HepG2 (cell line): ENCODE data around the gene SIRT6. TPM values are rescaled to one million over a fixed set of nuclear protein-coding genes. Genes with fewer than 3 reads are reported as not detected.

Experiments used
- CEBPB ChIP-seq: IDR thresholded peaks from 2 replicates; pipeline ENCODE4 v1.6.1; 2011; ENCODE audit warnings: low read depth, low read length, improper control_type of control experiment, borderline replicate concordance
- DDIT3 ChIP-seq: sonication (generic); formaldehyde crosslinking; IDR thresholded peaks from 2 replicates; pipeline ENCODE4 v1.4.0; 2020; ENCODE audit warnings: mild to moderate bottlenecking, missing genetic modification reagents
- MED13 ChIP-seq: sonication (generic); formaldehyde crosslinking; IDR thresholded peaks from 2 replicates; pipeline ENCODE4 v1.5.0; 2020; ENCODE audit warnings: missing genetic modification reagents
- POLR2G ChIP-seq: fragments of 200-400 bp; formaldehyde crosslinking; IDR thresholded peaks from 2 replicates; pipeline ENCODE4 v1.6.1; 2018; ENCODE audit warnings: mild to moderate bottlenecking, low read depth, low read length, moderate library complexity
- RERE ChIP-seq: IDR thresholded peaks from 2 replicates; pipeline ENCODE4 v1.6.1; 2016; ENCODE audit warnings: low read depth, missing genetic modification reagents, missing compliant biosample characterization
- SKI ChIP-seq: fragments of 450-650 bp; IDR thresholded peaks from one replicate; pipeline ENCODE4 v1.6.1; 2018; ENCODE audit warnings: mild to moderate bottlenecking; ENCODE audit not compliant: partially characterized antibody
- ZNF556 ChIP-seq: sonication (generic); formaldehyde crosslinking; IDR thresholded peaks from 2 replicates; pipeline ENCODE4 v1.4.0; 2020; ENCODE audit warnings: mild to moderate bottlenecking, missing genetic modification reagents, borderline replicate concordance
- ZNF674 ChIP-seq: sonication (generic); formaldehyde crosslinking; IDR thresholded peaks from 2 replicates; pipeline ENCODE4 v1.5.0; 2020; ENCODE audit warnings: low read depth, mild to moderate bottlenecking, missing genetic modification reagents
- ZNF75D ChIP-seq: sonication (generic); formaldehyde crosslinking; IDR thresholded peaks from 2 replicates; pipeline ENCODE4 v1.8.1; 2023; ENCODE audit warnings: missing genetic modification reagents, mild to moderate bottlenecking, borderline replicate concordance
- ZNF761 ChIP-seq: sonication (generic); formaldehyde crosslinking; conservative IDR thresholded peaks from 2 replicates; pipeline ENCODE4 v1.4.0; 2020; ENCODE audit warnings: mild to moderate bottlenecking, missing genetic modification reagents
- ZNF780A ChIP-seq: sonication (generic); formaldehyde crosslinking; IDR thresholded peaks from 2 replicates; pipeline ENCODE4 v1.8.0; 2022; ENCODE audit warnings: mild to moderate bottlenecking, missing genetic modification reagents, moderate library complexity
- ZNF841 ChIP-seq: sonication (generic); formaldehyde crosslinking; IDR thresholded peaks from 2 replicates; pipeline ENCODE4 v1.8.1; 2023; ENCODE audit warnings: missing genetic modification reagents, borderline replicate concordance
- polyA plus RNA-seq, 8 experiments: library from polyadenylated mRNA; depleted of rRNA in 3 of 8; stranded (reverse) in 7 of 8; unstranded in 1 of 8; fragments of >200 nt; fragmentation: Illumina TruSeq in 4 of 8; extraction: Trizol in 4 of 8; gene quantifications; 2 replicates each; pipeline versions ENCODE4 v1.2.1 to v1.2.3, GENCODE V29; 2011 to 2016; ENCODE audit warnings: low read depth in 4 of 8, missing spikeins in 1 of 8, mixed read lengths in 1 of 8; ENCODE audit not compliant: insufficient read depth in 1 of 8
- total RNA-seq, 5 experiments: library from RNA; depleted of rRNA; stranded (reverse); fragments of >200 nt; fragmentation: Illumina TruSeq; extraction: Trizol; gene quantifications; 2 replicates each; pipeline ENCODE4 v1.2.3, GENCODE V29; 2016; ENCODE audit warnings: low read depth in 1 of 5
- TF ChIP-seq, protein P1 (sequence below): sonication (generic); formaldehyde crosslinking; IDR thresholded peaks from 2 replicates; pipeline ENCODE4 v1.4.0; 2020; ENCODE audit warnings: missing genetic modification reagents

Gene SIRT6
- total and polyA plus RNA-seq, 2 of the 13 experiments (the other 11 are each of a cell fraction or from before 2014, with no cell fraction given): 11.0 to 18.4 TPM

DNA sequence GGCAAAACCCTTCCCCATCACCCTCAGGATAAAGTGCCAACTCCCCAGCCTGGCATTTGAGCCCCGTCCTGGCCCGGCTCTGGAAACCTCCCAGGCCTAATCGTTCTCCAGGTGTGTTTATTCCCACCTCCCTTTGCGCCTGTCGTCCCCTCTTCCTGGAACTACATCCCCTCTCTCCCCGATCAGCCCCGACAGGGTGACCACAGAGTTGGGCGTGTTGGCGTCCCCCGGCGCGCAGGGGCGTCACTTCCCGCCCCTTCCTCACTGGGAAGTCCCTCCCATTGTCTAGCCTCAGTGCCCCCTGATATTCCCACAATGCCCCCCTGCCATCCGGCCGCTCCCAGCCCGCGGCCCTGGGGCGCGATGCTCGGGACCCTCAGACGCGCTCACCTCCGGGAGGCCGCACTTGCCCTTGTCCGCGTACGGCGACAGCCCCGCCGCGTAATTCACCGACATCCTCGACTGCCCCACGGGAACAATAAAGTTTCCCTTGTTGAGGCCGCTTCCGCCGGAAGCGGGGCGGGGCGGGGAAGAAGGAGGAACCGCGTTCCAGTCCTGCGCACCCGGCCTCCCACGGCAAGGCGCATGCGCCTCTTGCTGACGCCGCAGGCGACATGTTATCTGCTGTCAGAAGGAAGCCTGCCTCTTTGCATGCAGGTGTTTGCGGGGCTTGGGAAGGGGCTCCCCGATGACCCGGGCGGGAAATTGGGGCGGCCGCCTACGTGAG, at the start of gene SIRT6, which contains the start of gene ANKRD24 (continued):
- TF ChIP-seq ZNF75D (CRISPR knock-in tag) (no peak), CEBPB (no peak), DDIT3 (CRISPR knock-in tag) (no peak), ZNF841 (no peak), MED13 (no peak), ZNF780A (CRISPR knock-in tag) (no peak), SKI (peak; percentile 47), ZNF556 (CRISPR knock-in tag) (peak; percentile 65; the same call in 1 of the 2 replicates), ZNF761 (CRISPR knock-in tag) (0 out of 2 replicates have a peak, but pooled peaks have one; percentile 46), ZNF674 (no peak), RERE (no peak), POLR2G (peak; percentile 82)
- TF ChIP-seq, protein P1, sequence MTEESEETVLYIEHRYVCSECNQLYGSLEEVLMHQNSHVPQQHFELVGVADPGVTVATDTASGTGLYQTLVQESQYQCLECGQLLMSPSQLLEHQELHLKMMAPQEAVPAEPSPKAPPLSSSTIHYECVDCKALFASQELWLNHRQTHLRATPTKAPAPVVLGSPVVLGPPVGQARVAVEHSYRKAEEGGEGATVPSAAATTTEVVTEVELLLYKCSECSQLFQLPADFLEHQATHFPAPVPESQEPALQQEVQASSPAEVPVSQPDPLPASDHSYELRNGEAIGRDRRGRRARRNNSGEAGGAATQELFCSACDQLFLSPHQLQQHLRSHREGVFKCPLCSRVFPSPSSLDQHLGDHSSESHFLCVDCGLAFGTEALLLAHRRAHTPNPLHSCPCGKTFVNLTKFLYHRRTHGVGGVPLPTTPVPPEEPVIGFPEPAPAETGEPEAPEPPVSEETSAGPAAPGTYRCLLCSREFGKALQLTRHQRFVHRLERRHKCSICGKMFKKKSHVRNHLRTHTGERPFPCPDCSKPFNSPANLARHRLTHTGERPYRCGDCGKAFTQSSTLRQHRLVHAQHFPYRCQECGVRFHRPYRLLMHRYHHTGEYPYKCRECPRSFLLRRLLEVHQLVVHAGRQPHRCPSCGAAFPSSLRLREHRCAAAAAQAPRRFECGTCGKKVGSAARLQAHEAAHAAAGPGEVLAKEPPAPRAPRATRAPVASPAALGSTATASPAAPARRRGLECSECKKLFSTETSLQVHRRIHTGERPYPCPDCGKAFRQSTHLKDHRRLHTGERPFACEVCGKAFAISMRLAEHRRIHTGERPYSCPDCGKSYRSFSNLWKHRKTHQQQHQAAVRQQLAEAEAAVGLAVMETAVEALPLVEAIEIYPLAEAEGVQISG (CRISPR knock-in tag): peak; percentile 96
